SU-DHL-6 (cell line): ENCODE measurements around the gene SYNGR4.

Source experiments
- H2AFZ ChIP-seq: fragments of 200-600 bp; sonication (generic); 2 replicates; pipeline ENCODE4 v1.6.1; 2014; ENCODE audit warnings: low read depth, mild to moderate bottlenecking, moderate library complexity, mixed read lengths, antibody characterized with exemption, low read length; ENCODE audit not compliant: severe bottlenecking
- H3F3A ChIP-seq: fragments of 200-600 bp; shearing (Covaris generic); 2 replicates; pipeline ENCODE4 v1.6.0; 2016; ENCODE audit warnings: antibody characterized with exemption, mild to moderate bottlenecking; ENCODE audit not compliant: insufficient read depth
- H3K27ac ChIP-seq: fragments of 200-600 bp; sonication (generic); 2 replicates; pipeline ENCODE4 v1.5.1; 2016; ENCODE audit warnings: low read depth, mild to moderate bottlenecking, low read length, moderate library complexity, mixed read lengths
- H3K27me3 ChIP-seq: fragments of 200-600 bp; sonication (generic), shearing (Covaris generic); 2 replicates; pipeline ENCODE4 v1.6.0; 2014; ENCODE audit warnings: mild to moderate bottlenecking, low read length
- H3K36me3 ChIP-seq: fragments of 200-600 bp; sonication (generic); 2 replicates; pipeline ENCODE4 v1.6.1; 2014; ENCODE audit warnings: mild to moderate bottlenecking, low read length, mixed read lengths
- H3K4me2 ChIP-seq: fragments of 300-600, 200-600 bp; shearing (Covaris generic), sonication (generic); 2 replicates; pipeline ENCODE4 v1.6.0; 2014; ENCODE audit warnings: low read length, low read depth, mild to moderate bottlenecking; ENCODE audit not compliant: poor library complexity, severe bottlenecking
- H3K4me3 ChIP-seq: fragments of 200-600 bp; sonication (generic); 2 replicates; pipeline ENCODE4 v1.5.1; 2014; ENCODE audit warnings: antibody characterized with exemption, low read length, mild to moderate bottlenecking, mixed read lengths; ENCODE audit not compliant: insufficient read depth, poor library complexity, severe bottlenecking
- H3K79me2 ChIP-seq: fragments of 200-600 bp; sonication (generic); 2 replicates; pipeline ENCODE4 v1.6.1; 2014; ENCODE audit warnings: mild to moderate bottlenecking, low read length, moderate library complexity; ENCODE audit not compliant: insufficient read depth
- H3K9ac ChIP-seq: fragments of 200-600 bp; sonication (generic); 2 replicates; pipeline ENCODE4 v1.7.0; 2014; ENCODE audit warnings: mild to moderate bottlenecking, low read length
- H3K9me2 ChIP-seq: fragments of 200-600 bp; sonication (generic); replicated peaks from 2 replicates; pipeline ENCODE4 v1.6.1; 2014; ENCODE audit warnings: low read length; ENCODE audit not compliant: insufficient read depth
- H3K9me3 ChIP-seq: fragments of 200-600 bp; sonication (generic); 2 replicates; pipeline ENCODE4 v1.6.1; 2014; ENCODE audit warnings: low read length, mixed read lengths; ENCODE audit not compliant: insufficient read depth
- H4K20me1 ChIP-seq: fragments of 200-600 bp; sonication (generic); 2 replicates; pipeline ENCODE4 v1.6.1; 2014; ENCODE audit warnings: low read depth, mild to moderate bottlenecking, antibody characterized with exemption, low read length, moderate library complexity, mixed read lengths
- CTCF ChIP-seq: fragments of 200-600 bp; sonication (generic); IDR thresholded peaks from one replicate; pipeline ENCODE4 v1.5.1; 2017; ENCODE audit warnings: antibody characterized with exemption, mild to moderate bottlenecking, low read length, moderate library complexity; ENCODE audit not compliant: insufficient read depth, poor library complexity, severe bottlenecking
- EZH2phosphoT487 ChIP-seq: fragments of 200-600 bp; sonication (generic), shearing (Covaris generic); conservative IDR thresholded peaks from 2 replicates; pipeline ENCODE4 v1.6.1; 2018; ENCODE audit warnings: mild to moderate bottlenecking, antibody characterized with exemption, low read length, moderate library complexity, mixed read lengths

Gene SYNGR4

DNA sequence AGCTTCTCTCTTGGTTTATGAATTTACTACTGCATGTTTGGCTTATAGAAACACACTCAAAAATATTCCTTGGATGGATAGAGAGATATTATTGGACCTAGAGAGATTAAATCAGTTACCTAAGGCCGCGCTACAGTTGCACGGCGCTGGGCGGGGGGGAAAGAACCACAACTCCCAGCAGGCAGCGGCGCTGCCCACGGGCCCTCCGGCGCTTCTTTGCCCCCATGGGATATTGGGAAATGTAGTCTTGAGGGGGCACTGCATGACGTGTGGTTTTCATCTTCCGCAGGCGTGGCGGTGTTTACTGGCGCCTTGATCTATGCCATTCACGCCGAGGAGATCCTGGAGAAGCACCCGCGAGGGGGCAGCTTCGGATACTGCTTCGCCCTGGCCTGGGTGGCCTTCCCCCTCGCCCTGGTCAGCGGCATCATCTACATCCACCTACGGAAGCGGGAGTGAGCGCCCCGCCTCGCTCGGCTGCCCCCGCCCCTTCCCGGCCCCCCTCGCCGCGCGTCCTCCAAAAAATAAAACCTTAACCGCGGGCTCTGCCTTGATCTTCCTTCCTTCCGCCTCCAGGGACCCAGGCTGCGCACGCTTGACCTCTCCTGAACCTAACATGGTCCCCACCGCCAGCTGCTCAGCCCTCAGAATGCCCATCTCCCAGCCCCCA, 34.0 kb upstream of the SYNGR4 start:
- H3K36me3 ChIP-seq: peaks cover 4% of the 10 kb centered on the region; the same call in 1 of the 2 replicates
- H3K27me3 ChIP-seq: no peaks in the 10 kb centered on the region
- no peaks in the 10 kb centered on the region for H4K20me1 ChIP-seq
- no peak for TF ChIP-seq CTCF
- peaks cover 39% of the 10 kb centered on the region for H3F3A ChIP-seq
- peak overlapping the region; percentile 72 for H3K9ac ChIP-seq
- no peaks in the 10 kb centered on the region for H3K9me2 ChIP-seq
- peak overlapping the region; percentile 60 for H3K4me3 ChIP-seq
- H3K4me2 ChIP-seq: peak overlapping the region; percentile 81
- peak overlapping the region; percentile 81 for H3K27ac ChIP-seq
- H2AFZ ChIP-seq: peak overlapping the region; percentile 84
- 0 out of 2 replicates have a peak, but pooled peaks cover 5% of the 10 kb centered on the region for H3K79me2 ChIP-seq
- H3K9me3 ChIP-seq: 0 out of 2 replicates have a peak, but pooled peaks cover 5% of the 10 kb centered on the region

GRCh38 chr19:48332351-48332661, 31.9 kb upstream of the SYNGR4 start:
- peak overlapping the region; percentile 92 for H3K27ac ChIP-seq
- peak overlapping the region; percentile 44 for H3K4me3 ChIP-seq
- H3F3A ChIP-seq: peaks cover 39% of the 10 kb centered on the region

DNA sequence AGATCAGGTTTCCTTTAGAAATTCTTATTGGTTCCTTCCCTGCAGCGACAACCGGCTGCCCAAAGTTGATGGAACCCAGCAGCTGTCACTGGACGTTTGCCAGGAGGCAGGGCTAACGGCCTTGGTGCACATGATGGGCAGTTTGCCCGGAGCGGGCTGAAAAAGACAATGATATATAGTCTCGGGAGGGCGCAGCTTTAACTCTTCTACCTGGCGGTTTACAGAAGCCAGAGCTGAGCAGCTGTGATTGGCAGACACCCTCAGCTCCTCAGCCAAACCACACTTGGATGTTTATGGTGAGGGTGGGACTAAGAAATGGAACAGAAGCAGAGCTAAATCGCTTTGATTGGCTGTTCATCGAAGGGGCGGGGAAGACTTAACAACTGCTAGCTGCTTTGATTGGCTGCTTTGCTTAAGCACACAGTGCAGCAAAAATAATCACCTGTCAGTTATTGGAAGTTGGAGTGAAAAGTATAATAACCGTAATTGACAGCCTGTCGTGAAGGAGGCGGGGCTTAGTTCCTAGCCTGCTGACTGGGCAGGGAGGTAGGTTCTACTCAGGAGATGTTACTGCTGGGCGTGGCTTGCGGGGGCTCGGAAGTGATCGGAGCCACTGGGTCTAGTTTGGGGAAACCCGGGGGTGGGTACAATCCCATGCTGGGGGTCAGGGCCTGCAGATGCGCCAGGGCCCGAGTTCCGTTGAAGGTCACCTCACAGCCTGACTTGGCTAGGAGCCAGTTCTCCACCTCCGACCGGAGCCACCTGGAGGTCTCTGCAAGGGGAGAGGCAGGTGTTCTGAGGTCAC, 31.3 kb upstream of the SYNGR4 start:
- Histone ChIP-seq H2AFZ (peak overlapping the region; percentile 20), H3K9me3 (0 out of 2 replicates have a peak, but pooled peaks cover 5% of the 10 kb centered on the region), H3K79me2 (0 out of 2 replicates have a peak, but pooled peaks cover 5% of the 10 kb centered on the region), H4K20me1 (no peaks in the 10 kb centered on the region), H3K9me2 (no peaks in the 10 kb centered on the region), H3K27ac (peak overlapping the region; percentile 92), H3K9ac (peak overlapping the region; percentile 65), H3K27me3 (no peaks in the 10 kb centered on the region), H3F3A (peaks cover 39% of the 10 kb centered on the region), H3K4me2 (peak overlapping the region; percentile 80), H3K36me3 (peaks cover 4% of the 10 kb centered on the region; the same call in 1 of the 2 replicates), H3K4me3 (peak overlapping the region; percentile 58)
- TF ChIP-seq EZH2phosphoT487 (no peak), CTCF (no peak)

More at GRCh38 chr19:48332351-48332661, 31.9 kb upstream of the SYNGR4 start:
- H3K36me3 ChIP-seq: peaks cover 4% of the 10 kb centered on the region; the same call in 1 of the 2 replicates
- H3K27me3 ChIP-seq: no peaks in the 10 kb centered on the region
- H2AFZ ChIP-seq: peak overlapping the region; percentile 20
- no peak for TF ChIP-seq EZH2phosphoT487
- TF ChIP-seq CTCF: no peak
- no peaks in the 10 kb centered on the region for H4K20me1 ChIP-seq
- H3K4me2 ChIP-seq: peak overlapping the region; percentile 80
- no peaks in the 10 kb centered on the region for H3K9me2 ChIP-seq
- 0 out of 2 replicates have a peak, but pooled peaks cover 5% of the 10 kb centered on the region for H3K79me2 ChIP-seq
- 0 out of 2 replicates have a peak, but pooled peaks cover 5% of the 10 kb centered on the region for H3K9me3 ChIP-seq
- peak overlapping the region; percentile 65 for H3K9ac ChIP-seq
